GM18907 (cell line): Measurements from ENCODE around the gene EDAR.

Experiments used
- ATAC-seq: cut with Tn5 transposase; IDR thresholded peaks from one replicate; pipeline ENCODE4 v1.9.1; 2021; ENCODE audit warnings: mild to moderate bottlenecking, moderate library complexity; ENCODE audit not compliant: unreplicated experiment

Gene EDAR

DNA sequence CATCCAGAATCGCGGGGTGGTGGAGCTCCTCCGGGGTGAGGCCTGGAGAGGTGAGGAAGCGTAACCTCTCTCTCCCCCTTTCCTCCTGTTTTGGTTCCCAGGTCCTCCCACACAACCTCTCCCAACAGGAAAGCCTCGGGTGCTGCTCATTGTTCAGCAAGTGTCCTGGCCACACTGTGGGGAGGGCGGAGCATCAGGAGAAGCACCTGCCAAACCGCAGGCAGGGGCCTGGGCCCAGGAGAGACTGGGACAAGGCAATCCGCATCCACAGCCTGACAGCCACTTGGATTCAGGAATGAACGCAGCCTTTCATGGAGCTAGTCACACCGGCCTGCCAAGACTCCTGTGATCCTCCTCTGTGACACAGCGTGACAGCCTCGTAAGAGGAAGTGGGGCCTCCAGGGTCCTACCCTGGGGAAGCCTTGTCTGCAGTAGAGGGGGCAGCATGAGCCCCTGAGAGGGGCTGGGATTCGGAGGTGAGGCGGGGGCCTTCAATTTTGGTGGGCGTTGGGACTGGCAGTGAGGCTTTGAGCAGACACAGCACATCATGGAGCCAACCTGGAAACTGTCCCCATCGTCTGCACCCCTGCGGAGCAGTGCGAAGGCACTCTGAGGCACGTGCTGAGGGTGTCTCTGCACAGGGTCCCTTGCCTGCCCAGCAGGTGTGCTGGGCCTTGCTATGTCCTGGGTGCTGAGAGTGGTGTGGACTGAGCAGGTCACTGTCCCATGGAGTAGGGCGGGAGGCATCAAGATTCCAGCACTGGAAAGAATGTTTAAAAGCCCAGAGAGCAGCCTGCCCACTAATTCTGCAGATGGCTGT lies 62.2 kb downstream of the EDAR start:
- no peak for ATAC-seq

DNA sequence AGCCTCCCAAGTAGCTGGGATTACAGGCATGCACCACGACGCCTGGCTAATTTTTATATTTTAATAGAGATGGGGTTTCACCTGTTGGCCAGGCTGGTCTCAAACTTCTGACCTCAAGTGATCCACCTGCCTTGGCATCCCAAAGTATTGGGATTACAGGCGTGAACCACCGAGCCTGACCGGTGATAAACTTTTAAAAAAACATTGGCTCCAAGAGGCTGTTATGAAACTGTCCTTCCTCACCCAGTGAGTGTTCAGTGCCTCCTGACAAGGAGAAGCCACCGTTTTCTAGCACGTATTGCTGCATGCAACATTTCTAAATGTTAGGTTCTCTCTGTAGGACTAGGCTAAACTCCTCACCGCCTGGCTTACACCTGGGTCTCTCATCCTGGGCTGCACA lies 63.3 kb downstream of the EDAR start:
- no peak for ATAC-seq

DNA sequence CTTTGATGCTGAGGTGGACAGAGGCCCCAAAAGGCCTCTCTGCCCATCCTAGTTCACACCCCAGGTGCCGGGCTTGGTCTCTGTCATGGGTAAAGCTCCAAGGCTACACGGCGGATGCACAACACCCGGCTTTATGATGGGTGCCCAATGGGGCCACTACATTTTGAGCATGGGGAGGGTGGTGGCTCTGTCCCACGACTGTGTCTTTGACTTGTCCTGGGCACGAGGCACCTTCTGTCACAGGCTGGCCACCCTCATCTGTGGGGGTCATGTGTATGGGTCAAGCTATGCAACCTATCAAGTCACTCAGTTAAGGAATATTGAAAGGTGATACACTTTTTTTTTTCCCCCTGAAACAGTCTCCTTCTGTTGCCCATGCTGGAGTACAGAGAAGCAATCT lies 63.7 kb downstream of the EDAR start:
- ATAC-seq, result no peak

DNA sequence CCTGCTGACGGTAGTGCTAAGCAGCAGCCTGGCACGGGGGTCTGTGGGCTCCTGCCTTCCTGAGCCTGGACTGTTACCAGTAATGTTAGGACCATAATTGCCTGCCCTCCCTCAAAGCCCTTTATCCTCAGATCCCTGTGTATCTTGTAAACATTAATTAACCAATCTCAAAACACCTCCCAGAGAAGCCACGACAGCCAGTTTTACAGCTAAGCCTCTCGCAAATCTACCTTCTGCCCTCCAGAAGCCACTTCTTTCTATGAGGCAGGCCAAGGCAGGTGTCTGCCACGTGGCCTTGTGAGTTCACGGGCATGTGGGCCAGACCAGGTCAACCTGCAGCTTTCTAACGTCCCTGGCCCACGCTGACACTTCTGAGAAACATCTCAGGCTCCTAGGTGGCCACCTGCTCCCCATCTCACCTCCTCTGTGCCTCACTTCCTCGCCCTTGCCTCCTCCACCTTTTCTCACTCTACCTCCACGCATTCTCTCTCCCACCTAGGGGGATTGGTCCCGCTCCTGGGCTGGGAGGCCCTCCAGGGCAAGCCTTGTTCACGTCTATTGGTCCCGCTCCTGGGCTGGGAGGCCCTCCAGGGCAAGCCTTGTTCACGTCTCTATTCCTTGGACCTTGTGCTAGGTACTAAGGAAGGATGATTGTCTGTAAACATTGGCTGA lies 64.3 kb downstream of the EDAR start:
- ATAC-seq, result no peak

DNA sequence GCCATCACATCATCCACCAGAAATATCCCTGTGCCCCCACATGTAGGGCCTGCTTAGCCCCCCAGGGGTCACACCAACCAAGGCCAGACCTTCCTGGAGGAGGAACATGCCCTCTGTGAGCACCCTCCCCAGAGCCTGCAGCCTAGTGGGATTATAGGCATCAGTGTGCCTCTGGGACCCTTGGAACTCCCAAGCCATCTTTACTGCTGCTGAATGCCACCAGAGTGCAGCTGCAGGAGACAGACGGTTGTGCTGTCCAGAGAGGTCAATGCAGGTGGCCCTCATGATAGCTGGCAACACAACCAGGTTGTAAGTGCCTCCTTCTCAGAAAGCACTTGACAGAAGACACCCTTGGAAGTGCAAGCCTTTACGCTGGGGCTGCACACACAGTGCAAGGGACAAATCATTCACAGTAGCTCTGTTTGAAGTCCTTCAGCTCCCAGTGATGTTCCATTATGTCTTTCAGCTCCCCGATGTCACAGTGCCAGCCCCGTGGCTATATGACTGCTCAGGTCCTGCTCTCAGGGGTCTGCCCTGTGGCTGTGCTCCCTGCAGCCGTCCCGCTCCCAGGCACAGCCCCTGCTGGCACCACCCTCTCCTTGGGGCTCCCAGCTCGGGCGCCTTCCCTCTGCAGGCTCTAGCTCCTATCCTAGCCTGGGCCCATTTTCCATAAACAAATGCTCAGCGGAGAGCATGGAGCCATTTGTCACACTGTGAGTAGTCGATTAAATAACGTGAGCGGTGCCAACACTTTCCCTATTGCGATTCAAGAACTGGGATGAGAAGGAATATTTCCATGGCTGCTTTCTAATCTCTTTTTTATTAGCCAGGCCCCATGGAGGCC lies 65.1 kb downstream of the EDAR start:
- ATAC-seq, result no peak

DNA sequence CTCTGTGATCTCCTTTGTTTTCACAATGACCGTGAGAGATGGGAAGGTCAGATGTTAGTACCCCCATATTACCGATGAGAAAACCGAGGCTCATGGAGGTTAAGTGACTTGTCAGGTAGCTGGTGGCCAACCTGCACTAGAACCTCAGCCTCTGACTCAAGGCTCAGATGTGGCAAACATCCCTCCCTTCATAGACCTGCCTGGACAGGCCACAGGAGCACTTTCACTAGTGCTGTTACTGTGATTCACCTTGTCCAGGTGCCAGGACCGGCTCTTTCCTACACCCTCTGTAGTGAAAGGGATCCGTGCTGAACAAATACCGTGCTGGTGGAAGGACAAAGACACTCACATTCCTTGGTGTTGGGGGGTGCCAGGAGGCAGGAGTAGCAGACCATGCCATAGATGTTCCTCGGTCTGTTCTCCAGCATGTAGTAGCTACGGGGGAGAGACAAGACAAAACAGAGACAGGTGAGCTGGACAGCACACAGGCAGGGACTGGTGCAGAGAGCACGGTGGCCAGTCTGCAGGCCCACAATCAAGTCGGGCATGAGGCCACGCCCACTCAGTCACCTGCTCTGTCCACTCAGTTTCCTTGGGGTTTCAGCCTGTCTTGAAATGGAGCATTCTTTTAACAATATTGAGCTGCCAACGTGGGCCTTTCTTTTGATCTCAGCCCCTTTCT lies 65.9 kb downstream of the EDAR start:
- no peak for ATAC-seq

DNA sequence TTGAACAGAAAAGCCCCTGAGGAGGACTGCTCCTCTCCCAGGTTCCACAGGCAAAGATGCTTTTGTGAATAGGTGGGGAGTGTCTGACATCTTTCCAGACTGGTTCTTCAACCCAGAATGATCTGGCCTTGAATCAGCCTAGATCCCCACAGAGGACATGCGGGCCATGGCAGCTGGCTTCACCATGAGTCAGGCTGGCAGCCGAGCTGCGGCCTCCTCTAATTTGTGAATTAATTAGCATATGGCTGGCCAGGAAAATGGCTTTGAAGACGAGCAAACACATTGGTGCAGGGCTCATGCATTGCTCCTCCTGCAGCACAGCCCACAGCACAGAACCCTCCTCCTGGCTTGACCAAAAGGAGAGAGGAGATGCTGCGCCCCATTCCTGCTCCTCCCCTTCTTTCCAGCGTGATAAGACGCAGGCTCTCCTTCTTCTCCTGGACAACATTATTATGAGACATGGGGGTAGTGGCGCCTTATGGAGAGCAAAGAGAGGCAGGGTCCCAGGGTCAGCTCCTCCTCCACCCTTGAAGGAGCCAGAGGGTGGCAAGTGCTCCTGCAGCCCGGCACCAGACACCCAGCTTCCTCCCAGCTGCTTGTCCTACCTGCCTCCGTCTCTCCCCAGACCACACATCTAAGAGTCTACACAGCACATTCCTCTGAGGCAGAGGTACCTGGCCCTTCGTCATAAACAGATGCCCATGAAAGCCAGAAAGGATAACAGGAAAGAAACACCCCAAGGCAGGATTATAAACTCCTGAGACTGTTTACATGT lies 66.7 kb downstream of the EDAR start:
- no peak for ATAC-seq

DNA sequence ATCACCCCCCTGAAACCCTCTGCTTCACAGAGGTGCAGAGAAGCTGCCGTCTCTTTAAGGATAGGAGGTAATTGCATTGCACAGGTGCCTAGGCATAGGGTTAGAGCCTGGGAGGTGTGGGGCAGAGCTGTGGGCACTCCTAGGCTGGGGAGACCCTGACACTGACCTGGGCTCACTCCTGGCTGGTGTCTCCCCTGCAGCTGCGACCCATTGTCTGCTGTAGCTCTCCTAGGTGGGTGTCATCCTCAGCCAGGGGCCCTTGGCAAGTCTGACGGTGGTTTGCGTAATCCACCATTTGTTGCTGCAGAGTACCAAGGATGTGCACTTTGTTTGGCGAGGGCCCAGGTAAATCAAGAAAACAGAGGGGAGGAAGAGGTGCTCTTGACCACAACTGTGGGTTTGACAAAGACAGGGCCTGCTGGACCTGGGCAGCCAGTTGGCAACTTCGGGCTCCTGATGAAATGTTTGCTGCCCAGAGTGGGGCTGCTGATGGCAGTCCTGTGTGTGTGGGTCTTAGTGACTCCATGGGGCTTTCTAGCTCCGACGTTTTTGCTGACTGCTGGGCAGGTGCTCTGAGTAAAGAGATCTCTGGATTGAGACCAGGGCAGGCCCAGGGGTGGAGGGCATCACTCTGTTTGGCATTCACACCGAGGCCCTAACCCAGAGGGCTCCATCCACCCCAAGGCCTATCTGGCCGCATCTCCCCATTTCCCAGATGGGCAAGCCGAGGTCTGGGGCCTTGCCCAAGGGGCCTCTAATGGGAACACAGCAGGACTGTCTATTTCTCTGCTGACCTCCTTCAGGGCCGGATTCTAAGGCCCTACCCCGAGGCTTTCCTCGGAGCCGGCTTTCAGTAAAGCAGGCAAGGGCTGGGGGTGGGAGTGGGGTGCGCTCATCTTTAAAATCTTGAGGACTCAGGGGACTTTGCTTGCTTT lies 67.7 kb downstream of the EDAR start:
- no peak for ATAC-seq

DNA sequence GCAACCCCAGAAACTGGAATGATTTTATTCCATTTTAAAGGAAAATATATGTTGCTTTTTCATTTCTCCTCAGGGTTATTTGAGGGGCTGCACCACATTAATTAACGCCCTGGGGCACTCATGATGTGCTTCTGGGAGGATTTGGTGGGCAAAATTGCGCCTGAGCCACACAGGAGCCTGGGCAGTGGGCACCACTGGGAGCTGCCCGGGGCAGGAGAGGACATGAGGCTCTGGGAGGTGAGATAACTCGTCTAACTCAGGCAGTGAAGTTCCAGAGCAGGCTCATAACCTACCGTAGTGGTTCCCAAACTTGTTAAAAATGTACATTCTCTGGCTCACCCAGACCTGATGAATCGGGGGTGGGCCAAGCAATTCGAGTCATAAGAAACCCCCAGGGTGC lies 68.3 kb downstream of the EDAR start:
- ATAC-seq, result no peak

DNA sequence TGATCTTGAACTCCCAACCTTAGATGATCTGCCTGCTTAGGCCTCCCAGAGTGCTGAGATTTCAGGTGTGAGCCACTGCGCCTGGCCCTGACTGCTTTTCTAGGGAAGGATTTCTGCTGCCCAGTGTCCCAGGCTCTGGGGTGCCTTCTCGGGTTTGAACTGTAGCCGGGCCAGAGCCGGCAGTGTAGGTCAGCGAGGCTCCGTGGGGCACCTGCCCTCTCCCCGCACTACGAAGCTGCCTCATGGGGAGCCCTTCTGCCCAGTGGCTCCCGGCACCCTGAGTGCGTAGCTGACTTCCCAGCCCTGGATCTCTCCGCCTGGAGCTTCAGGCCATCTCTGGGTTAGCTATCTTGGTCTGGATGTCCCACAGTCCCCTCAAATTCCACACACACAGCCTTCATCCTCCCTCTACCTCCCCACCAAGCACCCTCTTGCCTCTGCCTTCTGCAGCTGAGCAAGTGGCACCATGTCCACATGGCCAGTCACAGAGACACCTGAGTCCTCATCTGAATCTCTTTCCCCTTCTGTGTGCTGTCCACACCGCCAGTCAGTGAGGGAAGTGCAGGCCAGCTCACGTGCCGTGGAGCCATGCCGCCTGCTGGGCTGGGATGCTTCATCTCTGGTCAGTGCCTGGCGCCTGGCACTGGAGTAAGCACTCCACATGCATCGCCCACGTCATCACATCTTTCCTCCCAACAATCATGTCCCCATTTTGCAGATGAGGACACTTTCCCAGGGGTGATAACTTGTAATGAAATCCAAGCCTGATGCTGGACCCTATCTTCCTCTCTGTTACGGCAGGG lies 69.2 kb downstream of the EDAR start:
- no peak for ATAC-seq

DNA sequence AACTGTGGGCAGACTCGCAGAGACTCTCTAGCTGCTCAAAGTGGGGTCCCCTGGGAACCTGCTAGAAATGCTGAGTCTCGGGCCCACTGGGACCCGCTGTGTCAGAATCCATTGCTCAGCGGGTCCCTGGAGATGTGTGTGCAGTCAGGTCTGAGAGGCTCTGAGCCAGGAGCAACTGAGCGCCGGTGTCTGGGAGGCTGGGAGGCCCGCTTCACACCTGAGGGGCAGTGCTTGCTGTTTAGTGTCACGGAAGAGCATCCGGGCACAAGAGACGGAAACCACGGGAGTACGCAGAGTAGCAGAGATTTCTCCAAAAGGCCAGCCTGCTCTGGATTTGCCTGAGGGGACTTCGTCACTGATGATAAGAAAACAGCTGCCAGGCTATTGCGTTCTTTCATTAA lies 70.1 kb downstream of the EDAR start:
- ATAC-seq, result no peak

DNA sequence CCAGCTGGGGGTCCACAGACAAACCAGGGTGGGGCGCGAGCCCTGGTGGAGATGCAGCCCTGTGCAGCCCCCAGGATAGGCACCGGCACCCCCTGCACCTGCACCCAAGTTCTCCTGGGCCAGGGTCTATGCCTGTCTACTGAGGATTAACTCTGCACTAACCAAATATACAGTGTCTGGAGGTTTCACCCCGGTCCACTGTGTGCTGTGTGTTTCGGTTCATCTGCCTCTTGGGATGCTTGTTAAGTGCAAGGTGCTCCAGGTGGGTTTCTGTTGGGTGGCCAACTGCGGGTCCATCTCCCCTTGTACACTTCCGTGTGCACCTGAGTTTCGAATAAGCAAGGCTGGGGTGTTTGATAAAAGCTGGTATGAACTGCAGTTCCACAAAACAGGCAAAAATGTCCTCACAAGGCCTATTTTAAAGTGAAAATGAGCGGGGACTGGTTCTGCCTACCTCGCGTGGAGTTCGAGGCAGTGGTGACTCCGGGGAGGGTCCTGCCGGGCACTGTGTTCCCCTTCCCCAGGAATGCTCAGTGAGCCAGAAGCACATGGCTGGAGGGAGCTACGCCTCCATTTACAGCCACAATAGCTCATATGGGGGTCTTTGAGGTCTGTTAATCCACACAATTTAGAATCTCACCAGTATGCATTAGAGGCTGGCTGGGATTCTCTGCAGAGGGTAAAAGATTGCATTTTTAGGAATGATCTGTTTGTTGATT lies 70.7 kb downstream of the EDAR start:
- ATAC-seq, result no peak

DNA sequence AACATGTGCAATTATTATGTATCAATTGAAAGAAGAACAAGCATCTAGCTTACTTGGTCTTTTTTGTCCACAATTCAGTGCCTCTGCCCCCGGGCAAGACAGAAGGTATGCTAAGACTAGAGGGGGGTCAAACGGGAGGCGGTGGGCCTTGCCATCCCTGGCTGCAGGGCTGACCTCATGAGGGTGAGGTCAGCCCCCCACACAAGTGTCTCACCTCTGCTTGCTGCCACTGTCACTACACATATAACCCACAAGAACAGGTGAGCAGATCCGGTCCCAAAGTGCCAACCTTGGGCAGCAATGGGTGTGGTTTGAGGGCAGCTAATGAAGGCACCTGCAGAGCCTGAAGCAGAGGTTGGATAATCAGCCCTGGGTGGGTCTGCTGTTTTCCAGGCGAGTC lies 71.5 kb downstream of the EDAR start:
- ATAC-seq, result no peak

DNA sequence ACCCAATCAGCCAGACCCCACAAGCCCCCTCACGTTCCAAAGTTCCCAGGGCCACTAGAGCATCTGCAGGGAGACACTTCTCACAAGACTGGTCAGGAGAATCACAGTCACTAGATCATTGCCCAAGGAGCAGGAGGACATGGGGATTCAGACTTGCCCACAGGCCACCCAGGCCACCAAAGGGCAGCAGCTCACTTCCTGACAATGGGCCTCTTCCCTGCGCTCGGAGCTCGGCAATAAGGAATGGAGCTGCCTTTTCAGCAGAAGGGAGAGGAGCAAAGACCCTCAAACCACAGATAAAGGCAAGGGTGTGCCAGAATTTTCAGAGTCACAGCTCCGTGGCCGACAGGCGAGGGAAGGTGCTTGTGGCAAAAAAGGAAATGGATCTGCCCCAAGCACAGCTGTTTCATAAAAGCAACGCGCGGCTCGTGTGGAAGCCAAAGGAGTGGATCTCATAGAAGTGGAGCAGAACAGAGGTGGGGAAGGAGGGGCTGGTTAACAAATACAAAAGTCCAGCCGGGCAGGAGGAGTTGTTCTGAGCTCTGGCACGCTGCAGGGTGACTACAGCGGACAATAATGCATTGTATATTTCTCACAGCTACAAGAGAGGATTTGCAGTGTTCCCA lies 72.1 kb downstream of the EDAR start:
- ATAC-seq, result no peak

DNA sequence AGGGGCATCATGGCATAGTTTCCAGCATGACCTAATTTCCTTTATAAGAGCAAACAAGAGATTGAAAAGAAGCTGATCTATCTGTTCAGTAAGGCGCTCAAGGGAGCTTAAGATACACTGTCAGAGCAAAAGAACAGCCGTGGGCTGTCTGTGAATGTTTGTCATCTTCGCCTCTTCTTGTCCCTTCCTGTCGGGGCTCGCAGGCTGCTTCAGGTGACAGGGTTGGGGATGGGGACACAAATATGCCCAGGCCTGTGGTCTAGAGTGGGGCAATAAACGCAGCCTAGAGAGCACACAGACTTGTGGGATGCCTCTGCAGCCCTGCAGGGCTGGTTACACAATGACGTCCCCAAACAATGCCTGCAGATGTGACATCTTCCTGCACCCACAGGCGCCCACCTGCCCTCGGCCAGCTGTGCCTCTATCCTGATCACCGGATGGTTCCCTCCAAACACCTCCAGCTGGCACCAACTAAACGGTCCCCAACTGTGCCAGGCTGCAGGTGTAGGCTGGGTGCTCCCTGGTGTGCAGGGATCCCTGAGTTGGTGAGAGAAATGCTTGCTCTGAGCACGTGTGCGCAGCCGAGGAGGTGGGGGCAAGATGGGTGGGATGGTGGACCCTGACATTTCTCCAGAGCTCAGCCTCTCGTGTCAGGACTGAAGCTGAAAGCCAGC lies 72.8 kb downstream of the EDAR start:
- no peak for ATAC-seq

DNA sequence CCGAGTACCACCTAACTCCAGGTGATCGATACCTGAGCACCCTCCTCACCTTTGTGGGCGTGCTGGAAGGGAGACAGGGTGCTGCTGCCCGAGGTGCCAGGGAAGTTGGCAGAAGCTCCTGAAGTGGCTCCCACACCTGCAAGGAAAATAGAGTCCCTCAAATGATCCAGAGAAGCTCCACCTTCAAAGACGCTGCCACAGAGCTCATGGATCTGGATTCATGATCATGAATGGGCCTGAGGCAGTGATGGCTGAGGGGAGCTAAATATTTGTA lies 76.5 kb downstream of the EDAR start:
- ATAC-seq, result no peak
